T-helper 1 cell (primary cell): Measurements from ENCODE around the gene SNX20.
A peak's percentile ranks its signal among the peaks of the same experiment; 100 is the strongest.

Experiments
- DNase-seq, 5 donors: peaks; one replicate each; pipeline ENCODE4 v3.0.0-alpha.2; 2012 to 2020
- total RNA-seq, 4 donors: gene quantifications; one replicate each; lab custom pipeline; 2026; lab: John Stamatoyannopoulos, UW

Gene SNX20, protein sequence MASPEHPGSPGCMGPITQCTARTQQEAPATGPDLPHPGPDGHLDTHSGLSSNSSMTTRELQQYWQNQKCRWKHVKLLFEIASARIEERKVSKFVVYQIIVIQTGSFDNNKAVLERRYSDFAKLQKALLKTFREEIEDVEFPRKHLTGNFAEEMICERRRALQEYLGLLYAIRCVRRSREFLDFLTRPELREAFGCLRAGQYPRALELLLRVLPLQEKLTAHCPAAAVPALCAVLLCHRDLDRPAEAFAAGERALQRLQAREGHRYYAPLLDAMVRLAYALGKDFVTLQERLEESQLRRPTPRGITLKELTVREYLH
- total RNA-seq, result 34.3 to 89.4 (median 73.0) reads per million in 4 donors

DNA sequence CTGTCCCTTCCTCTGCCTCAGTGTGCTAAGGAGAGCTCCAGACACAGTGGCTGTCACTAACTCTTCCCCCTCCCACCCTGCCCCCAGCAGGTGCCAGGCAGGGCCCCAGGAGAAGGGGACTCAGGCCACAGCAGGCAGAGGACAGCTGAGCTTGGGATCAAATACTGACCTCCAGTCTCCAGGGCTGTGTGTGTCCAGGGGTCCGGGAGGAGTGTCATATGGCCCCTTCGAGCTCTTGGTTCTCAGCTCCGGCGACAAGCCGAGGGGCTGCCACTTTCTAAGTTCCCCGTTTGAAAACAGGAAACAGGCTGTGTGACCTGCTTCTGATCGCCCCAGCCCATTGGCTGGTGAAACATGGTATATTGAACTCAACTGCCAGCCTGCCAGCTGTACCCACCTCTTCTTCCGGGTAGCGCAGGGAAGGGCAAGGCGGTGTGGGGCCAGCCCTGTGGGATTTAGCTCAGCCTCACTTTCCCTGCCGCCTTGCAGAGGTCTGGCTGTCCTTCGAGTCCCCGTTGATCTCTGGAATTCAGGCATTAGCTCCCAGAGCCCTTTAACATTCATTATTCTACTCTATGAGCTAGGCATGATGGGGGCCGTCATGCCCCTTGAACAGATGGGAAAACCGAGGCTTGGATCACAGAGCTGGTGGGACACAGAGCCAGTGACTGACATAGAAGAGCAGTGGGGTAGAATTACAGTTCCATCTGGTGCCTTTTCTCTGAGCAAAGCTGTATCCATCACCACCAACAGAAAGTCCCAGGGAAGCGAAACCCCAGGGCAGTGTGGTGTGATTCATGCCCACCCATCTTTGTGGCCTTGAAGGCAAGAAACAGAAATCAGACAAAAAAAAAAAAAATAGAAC is at the start of gene SNX20:
Gene SNX20, minus strand, starts transcription at position 292 of the 865 bp plus-strand sequence. CDS start 3,786 bp downstream, outside the sequence.
- DNase-seq, result peak; percentile 38 to 87 (median 56)

DNA sequence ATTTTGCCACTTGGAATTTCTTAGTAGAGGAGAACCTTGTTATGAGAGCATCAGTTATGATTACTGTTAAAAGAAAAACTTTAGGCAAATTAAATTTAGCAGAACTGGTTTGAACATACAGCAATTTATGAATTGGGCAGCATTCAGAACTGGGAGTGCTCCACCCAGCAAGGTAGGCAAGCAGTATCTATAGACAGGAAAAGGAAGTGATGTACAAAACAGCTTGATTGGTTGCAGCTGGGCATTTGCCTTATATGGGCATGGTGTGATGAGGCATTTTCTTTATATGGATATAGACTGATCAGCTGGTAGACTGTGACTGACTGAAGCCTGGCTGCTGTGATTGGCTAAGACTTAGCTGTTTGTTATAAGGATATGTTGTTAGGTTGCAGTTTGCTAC is 43.2 kb upstream of the SNX20 start:
- peak in 1 of 5 donors; percentile 39 for DNase-seq

DNA sequence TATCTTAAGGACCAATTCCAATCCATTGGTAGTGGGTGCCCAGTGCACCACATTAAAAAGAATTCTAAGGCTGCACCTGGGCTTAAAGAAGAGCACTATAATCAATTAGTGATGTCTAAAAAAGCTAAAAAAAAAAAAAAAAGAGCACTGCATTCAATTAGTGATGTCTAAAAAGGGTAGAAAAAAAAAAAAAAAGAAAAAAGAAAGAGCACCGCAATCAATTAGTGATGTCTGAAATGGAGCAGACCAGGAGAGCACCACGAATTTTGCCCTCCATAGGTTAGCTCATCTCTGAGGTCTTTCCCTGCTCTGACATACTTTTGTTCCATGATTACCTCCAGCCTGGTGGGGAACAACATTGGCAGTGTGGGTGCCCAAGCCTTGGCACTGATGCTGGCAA is 41.8 kb upstream of the SNX20 start:
- no peak for DNase-seq

DNA sequence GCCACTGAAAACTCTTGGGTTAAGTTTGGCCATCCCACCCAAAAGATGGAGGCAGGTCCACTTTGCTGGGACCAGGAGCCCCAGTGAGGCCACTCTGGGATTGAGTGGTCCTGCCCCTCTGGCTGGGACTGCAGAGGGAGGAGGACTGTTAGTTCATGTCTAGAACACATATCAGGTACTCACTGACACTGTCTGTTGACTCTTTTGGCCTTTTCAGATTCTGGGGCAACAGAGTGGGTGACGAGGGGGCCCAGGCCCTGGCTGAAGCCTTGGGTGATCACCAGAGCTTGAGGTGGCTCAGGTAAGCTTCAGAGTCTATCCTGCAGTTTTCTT is 41.3 kb upstream of the SNX20 start:
- DNase-seq, result no peak

DNA sequence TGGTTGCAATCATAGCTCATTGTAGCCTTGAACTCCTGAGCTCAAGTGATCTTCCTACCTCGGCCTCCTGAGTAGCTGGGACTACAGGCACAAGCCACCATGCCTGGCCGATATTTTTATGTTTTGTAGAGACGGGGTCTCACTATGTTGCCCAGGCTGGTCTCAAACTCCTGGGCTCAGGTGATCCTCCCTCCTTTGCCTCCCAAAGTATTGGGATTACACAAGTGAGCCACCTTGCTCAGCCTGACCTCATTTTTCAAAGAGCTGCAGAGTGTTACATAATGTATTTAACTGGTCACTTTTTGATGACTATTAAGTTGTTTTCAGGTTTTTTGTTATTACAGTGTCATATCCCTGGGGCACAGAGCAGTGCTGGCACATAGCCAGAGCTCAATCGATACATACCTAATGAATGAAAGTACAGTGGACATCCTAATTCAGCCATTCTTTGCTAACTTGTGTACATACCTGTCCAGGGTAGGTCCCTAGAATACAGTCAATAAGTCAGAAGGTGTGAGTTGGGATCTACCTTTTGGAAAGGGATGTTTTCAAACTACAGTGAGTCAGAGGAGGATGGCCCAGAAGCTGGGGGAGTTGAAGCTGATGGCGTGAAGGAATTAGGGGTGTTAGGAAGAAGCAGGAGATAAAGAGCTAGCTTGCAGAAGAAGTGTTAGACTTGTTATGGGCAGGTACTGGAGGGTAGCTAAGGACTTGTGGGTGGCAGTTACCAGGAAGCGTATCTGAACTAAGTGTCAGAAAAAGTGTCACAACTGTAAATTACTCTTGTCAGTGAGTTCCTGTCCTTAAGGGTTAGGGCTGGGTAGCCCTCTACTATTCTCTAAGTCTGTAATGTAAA is 40.7 kb upstream of the SNX20 start:
- no peak for DNase-seq

DNA sequence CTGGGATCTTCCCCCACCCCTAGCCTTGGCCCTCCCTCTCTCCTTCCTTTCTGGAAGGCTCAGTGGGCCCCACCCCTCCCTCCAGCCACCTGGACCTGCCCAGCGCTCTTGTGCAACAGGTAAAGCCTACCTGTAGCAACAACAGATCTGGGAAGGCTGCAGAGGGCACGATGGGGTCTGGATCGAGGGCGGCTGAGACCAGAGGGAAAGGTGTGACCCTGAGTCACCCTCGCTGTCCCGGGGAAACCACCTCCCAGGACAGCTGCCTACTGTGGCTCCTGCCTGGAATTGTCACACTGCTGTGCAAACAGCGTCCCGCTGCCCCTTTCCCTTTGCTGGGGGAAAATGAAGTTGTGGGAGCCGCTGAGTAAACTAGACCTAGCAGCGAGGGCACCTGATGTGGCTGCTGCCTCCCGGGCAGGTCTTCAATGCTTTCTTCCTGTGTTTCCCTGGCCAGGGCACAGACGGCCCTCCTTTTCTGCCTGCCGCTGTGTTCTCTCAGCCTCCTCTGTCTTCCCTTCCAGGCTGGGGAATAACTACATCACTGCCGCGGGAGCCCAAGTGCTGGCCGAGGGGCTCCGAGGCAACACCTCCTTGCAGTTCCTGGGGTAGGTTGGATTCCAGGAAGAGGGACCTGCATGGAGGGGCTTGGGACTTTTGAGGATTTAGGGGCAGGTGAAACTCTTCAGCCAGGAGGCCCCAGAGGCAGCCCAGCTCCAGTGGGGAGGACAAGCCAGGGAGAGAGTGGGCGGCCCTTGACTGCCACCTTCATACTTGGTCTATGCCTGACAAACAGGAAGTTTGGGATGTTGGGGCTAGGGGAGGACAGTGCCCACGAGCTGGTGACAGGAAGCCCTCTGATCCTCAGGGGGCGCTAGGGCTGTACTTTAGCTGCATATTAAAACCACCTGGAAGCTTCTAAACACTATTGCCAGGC is 38.6 kb upstream of the SNX20 start:
- DNase-seq, result no peak

DNA sequence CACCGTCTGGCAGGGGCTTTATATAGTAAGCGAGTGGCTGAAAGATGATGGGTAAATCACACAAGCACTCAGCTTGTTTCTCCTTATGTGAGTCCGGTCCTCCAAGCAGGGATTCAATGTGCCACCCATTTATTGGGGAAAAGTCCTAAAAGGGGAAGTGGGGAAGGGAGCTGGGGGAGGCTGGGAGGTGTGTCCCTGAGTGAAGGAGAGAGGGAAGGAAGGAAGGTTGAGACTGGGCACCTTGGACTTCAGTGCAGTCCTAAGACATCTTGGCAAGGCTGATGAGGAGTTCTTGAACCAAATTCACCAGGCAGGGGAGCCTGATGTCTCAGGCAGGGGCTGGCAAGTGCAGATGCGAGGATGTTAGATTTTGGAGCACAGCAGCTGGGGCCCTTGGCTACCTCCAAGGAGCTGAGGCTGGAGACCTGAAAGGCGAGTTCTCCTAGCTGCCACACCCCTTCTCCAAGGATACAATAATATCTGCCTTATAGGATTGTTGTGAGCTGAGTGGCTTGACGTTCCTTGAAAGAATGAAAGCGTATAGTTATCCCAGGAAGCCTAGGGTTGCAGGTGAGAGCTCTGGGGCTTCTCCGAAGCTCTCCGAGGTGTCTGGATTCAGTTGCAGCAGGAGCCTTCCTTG is 37.8 kb upstream of the SNX20 start:
- no peak for DNase-seq

DNA sequence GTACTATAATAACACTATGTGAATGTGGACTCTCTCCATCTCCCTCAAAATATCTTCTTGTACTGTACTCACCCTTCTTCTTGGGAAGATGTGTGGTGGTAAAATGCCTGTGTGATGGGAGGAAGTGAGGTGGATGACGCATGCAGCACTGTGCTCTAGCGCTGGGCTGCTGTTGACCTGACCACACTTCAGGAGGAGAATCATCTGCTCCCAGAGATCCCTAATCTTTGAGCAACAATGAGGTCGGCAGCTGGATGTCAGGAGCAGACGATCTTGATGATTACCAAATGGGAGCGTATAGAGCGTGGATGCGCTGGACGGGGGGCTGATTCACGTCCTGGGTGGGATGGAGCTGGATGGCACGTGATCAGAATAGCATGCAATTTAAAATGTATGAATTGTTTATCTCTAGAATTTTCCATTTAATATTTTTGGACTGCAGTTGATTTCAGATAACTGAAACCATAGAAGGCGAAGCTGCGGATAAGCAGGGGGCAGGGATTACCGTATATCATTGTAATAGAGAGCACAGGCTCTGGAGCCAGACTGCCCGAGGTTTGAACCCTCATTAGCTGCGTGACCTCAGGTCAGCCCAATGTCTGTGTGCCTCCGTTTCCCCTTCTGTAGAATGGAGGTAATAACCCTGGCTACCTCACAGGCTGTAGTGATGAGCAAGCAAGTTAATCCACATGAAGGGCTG is 37.1 kb upstream of the SNX20 start:
- DNase-seq, result no peak

DNA sequence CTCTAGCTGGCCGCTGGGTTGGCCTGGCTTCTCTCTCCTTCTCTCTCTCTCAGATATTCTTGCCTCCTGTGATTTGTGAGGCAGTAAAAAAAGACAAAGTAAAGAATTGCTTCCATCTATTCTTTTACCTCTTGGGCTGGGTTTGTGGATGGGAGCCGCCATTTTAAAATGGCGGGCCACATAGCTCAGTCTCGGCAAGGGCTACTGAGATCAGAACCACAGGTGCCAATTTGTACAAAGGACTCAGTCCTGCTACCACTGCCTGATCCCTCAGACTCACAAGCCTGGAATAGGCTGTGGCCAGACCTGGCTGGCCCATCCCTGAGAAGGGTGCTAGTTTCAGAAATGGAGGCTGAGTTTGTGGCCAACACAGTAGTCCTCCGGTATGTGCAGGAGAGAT is 36.4 kb upstream of the SNX20 start:
- no peak for DNase-seq

DNA sequence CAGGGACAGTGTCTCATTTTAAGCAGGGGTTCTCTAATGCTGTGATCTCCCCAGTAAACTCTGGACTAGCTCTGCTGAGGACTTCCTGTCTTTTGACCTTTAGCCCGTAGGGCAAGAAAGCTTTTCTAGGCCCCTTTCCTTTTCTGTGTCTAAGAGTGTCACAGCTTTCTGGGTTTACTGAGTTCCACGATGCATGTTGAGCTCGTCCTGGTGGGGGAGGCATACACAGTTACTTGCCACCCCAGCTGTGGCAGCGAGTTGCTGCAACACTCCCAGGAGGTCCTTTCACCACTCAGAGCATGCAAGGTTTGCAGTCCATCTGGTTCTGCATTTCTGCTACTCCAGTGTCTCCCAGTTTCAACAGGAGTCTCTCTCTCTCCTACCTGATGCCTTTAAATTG is 36.0 kb upstream of the SNX20 start:
- no peak for DNase-seq

DNA sequence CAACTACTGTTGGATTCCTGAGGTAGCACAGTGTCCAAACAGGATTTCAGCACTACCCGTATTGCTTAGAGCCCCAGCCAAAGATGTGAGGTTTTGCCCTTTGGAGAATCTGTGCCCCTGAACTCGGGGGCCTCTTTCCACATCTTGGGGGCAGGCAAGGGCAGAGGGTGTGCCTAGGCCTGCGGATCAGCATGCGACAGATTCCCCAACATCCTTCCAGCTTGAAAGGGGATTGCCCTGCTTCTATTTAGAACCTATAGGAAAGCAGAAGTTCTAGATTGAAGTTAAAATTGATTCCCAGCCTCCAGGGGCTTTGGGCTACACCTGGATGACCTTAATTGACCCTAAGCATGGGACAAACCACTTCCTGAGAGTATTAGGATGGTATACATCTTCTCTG is 31.8 kb upstream of the SNX20 start:
- no peak for DNase-seq

DNA sequence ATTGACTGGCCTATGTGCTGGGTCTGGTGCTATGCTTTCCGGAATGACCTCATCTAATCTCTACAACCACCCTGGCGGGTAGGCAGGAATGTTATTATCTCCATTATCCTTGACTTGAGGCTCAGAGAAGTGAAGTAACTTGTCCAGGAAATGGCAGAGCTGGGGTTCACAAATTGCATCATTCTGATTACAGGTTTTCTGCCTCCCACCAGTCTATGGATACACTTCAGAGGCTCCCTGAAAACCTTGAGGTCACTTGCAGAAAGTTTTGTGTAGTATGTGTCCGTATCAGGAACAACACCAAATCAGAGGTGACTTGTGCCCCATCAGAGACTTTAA is 31.4 kb upstream of the SNX20 start:
- DNase-seq, result no peak

DNA sequence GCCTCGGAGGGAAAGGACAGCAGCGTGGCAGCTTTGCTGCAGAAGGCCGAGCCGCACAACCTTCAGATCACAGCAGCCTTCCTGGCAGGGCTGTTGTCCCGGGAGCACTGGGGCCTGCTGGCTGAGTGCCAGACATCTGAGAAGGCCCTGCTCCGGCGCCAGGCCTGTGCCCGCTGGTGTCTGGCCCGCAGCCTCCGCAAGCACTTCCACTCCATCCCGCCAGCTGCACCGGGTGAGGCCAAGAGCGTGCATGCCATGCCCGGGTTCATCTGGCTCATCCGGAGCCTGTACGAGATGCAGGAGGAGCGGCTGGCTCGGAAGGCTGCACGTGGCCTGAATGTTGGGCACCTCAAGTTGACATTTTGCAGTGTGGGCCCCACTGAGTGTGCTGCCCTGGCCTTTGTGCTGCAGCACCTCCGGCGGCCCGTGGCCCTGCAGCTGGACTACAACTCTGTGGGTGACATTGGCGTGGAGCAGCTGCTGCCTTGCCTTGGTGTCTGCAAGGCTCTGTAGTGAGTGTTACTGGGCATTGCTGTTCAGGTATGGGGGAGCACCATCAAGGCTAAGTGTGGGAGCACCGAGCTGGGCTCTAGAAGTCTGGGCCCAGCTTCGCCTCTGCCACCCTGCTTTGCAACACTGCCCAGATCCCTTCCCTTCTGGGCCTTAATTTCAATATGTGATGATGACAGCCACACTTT is 30.9 kb upstream of the SNX20 start:
- no peak for DNase-seq

DNA sequence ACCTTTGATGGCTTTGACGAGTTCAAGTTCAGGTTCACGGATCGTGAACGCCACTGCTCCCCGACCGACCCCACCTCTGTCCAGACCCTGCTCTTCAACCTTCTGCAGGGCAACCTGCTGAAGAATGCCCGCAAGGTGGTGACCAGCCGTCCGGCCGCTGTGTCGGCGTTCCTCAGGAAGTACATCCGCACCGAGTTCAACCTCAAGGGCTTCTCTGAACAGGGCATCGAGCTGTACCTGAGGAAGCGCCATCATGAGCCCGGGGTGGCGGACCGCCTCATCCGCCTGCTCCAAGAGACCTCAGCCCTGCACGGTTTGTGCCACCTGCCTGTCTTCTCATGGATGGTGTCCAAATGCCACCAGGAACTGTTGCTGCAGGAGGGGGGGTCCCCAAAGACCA is 29.9 kb upstream of the SNX20 start:
- DNase-seq, result no peak

DNA sequence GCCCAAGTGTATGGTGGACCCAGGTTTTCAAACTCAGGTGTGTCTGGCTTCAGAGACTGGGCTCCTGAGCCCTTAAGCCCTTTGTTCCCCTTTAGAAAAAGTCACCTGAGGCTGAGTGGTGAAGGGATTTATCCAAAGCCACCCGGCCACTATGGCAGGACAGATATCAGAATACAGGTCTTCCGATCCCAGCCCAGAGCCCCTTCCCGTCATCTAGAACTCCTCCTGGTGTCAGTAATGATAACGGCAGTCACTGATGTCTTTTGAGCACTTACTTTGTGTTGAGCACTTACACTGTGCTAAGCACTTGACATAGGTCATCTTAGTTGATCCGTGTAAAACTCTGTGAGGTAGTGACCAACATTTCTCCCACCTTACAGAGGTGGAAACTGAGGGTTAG is 28.9 kb upstream of the SNX20 start:
- no peak for DNase-seq

DNA sequence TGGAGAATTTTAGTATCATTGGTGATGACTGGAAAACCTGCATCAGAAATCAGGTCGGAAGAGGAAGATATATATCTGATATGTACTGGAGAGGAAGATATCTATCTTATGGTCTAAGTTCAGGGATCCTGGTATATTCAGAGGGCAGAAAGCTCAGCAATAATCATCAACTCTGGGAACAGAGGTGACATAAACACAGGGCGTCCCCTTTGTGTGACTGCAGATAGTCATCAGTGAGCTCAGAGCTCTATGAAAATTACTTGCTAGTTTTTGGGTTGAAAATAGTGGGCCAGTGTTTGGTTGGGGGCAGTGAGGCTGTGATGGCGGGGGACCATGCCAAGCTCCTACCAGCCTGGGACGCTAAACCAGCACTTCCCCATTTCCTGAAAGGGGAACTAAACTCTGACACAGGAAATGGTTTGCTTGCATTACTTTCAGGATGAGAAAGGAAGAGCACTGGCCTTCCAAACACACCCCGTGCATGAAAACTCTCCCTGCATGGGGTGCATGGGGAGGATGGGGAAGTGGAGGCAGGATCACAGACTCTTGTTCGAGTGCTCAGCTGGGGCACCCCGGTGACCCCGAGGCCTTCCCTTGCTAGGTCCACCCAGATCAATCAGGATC is 28.1 kb upstream of the SNX20 start:
- DNase-seq, result no peak

DNA sequence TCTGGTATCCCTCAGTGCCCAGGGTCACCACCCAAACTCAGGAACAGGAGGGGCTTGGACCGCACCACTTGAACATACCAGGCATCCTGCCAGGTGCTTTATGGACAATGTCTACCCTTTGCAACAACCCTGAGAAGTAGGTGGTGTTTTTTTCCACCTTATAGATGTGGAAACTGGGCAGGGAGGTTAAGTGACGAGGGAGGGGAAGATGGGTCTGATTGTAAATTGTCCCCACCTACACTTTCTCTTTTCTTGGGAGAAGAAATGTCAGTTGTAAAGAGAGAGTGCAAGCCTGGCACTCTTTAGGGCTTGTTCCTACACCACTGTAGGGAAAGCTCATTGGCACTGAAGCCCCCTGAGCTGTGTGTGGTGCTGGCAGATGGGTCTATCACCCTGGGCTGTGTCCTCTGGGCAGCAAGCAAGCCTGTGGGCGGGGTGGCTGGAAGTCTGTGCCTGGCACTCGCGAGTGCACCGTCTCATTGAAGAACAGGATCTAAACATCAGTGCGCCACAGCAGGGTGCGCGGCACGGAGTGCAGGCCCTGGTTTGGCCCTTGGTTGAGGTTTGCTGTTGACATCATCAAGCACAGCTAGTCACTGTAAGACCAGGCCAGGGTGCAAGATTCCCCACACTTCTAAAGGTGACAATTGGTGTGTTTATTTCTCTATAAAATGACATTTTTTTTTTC is 27.4 kb upstream of the SNX20 start:
- peak in 1 of 5 donors; percentile 45 for DNase-seq

DNA sequence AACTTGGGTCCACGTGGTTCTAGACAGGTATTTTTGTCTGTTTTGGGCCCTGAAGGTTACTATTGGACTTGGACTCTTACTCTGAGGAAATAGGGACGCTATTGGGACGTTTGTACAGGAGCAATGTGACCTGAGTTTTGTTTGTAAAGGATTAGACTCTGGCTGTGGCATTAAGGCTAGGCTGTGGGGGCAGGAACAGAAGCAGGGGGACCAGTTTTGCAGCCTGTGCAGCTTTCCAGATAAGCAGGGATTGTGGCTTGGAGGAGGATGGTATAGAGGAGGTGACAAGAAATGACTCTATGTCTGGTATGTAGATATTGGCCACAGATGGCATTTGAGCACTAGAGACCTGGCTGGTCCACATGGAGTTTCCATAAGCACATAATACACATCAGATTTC is 25.1 kb upstream of the SNX20 start:
- no peak for DNase-seq

DNA sequence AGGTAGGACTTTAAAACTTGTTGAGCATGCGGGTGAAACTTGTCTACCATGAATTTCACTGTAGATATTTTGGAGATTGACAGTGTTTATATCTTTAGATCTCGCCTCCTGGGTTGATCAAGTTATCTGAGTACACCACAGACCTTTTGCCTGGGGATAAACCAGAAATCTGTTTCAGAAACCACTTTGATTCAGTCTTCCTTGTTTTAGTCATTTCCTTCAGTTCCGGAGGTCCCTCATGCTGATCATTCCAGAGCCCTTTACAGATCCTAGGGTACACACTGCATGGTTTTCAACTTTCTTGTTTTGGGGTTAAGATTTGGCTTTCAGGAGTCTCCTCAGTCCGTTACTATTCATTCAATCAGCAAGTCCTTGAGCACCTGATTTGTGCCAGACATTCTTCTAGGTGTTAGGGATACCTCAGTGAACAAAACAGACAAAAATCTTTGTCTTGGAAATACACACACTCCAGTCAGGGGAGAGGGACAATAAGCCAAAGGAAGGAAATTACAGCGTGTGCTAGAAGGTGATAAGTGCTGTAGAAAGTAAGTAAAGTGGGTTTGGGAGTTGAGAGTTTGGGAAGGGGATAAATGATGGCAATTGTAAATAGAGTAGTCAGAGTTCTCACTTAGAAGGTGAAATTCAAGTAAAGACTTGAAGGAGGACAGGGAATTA is 24.5 kb upstream of the SNX20 start:
- DNase-seq, result no peak
